Transverse colon (tissue), 4 donors: ENCODE data around the gene GMDS. TPM values are rescaled to one million over a fixed set of nuclear protein-coding genes. Genes with fewer than 3 reads are reported as not detected.

ENCODE experiments used
- DNase-seq: peaks from one replicate; pipeline ENCODE4 v3.0.0-alpha.2; 2019
- H3K27ac ChIP-seq, 4 donors: fragments of 200-600 bp; sonication (generic); 2 replicates each; pipeline ENCODE4 v1.5.1; 2016 to 2018; ENCODE audit warnings: inconsistent platforms in 4 of 4
- H3K27me3 ChIP-seq: fragments of 200-600 bp; sonication (generic); 2 replicates; pipeline ENCODE4 v1.5.1; 2017; ENCODE audit warnings: inconsistent platforms
- H3K36me3 ChIP-seq, 4 donors: fragments of 200-600 bp; sonication (generic); 2 replicates each; pipeline ENCODE4 v1.5.1; 2017 to 2019; ENCODE audit warnings: inconsistent platforms in 4 of 4
- H3K4me1 ChIP-seq, 4 donors: fragments of 200-600 bp; sonication (generic); 2 replicates each; pipeline ENCODE4 v1.5.1; 2017 to 2020; ENCODE audit warnings: inconsistent platforms in 4 of 4
- H3K4me3 ChIP-seq, 4 donors: fragments of 200-600 bp; sonication (generic); 1 replicate in 1 of 4; 2 replicates in 3 of 4; pipeline versions ENCODE4 v1.5.1 to v1.6.1; 2017 to 2019; ENCODE audit warnings: inconsistent platforms in 4 of 4
- H3K9me3 ChIP-seq, 2 donors: fragments of 200-600 bp; sonication (generic); 2 replicates each; pipeline ENCODE4 v1.5.1; 2017 to 2019; ENCODE audit warnings: inconsistent platforms in 2 of 2
- CTCF ChIP-seq, 5 experiments: fragments of 200-600 bp in 3 of 5; fragments of 450-650 bp in 2 of 5; sonication (generic) in 3 of 5; IDR thresholded peaks; 1 replicate in 2 of 5; 2 replicates in 3 of 5; pipeline ENCODE4 v1.5.1; 2016 to 2017; ENCODE audit warnings: antibody characterized with exemption in 5 of 5, inconsistent platforms in 3 of 5, mild to moderate bottlenecking in 2 of 5, moderate library complexity in 1 of 5
- EP300 ChIP-seq: sonication (generic); formaldehyde crosslinking; IDR thresholded peaks from one replicate; pipeline ENCODE4 v1.6.1; 2017; ENCODE audit warnings: antibody characterized with exemption, low read depth
- POLR2A ChIP-seq: fragments of 450-650 bp; IDR thresholded peaks from one replicate; pipeline ENCODE4 v1.6.1; 2016; ENCODE audit warnings: antibody characterized with exemption, mild to moderate bottlenecking, moderate library complexity
- POLR2AphosphoS5 ChIP-seq, 3 donors: sonication (generic); formaldehyde crosslinking; IDR thresholded peaks; one replicate each; pipeline ENCODE4 v1.6.1; 2016; ENCODE audit warnings: antibody characterized with exemption in 3 of 3
- WGBS, 2 donors: methylation state at CpG; one replicate each; pipeline ENCODE4 v1.1.5; 2018; ENCODE audit warnings: low coverage in 1 of 2; 5-methylcytosine and 5-hydroxymethylcytosine counted together
- in situ Hi-C, 4 donors: fragments of 200-750 bp; cut with MboI; loops; one replicate each; pipeline versions ENCODE4 v1.15.0 to v1.15.1; 2017; ENCODE audit warnings: low sequenced_read_pairs in 3 of 4, low pct_ligation_motif_present in 1 of 4, low pct_unique_long_range_greater_than_20kb in 1 of 4
- intact Hi-C: fragments of 100-400 bp; cut with DNase I; formaldehyde crosslinking; loops from one replicate; pipeline ENCODE4 v1.15.1; 2023; ENCODE audit warnings: low total_unique reads
- total RNA-seq, 4 donors: library from RNA; depleted of rRNA; stranded (reverse); fragments of >200 nt; gene quantifications; one replicate each; pipeline ENCODE4 v1.1.0, GENCODE V29; 2016

The GMDS gene
- total RNA-seq, 4 donors from 2014 or later = 66.2 to 546 (median 102) TPM

DNA sequence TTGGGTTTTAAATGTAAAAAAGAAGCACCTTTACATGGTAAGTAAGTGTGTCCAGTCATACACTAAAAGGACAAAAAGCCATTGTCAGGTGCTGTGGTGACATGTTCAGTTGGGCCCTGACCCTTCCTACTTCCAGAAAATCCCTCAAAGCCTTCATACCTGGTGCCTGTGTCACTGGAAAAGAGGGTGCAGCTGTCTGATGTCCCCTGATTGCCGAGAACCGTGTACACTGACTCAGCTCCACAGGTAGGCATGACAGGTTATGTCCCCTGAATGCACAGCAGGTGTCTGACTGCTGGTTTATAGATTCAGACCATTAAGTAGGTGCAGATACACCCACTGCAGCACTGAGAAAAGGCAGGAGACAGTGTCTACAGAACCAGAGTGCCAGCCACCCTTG is 536.6 kb downstream of the GMDS start:
- no peak for DNase-seq
- in situ Hi-C loops = no loop called here
- Histone ChIP-seq H3K27ac (no peak overlapping the region), H3K9me3 (no peaks in the 10 kb centered on the region), H3K36me3 (no peaks in the 10 kb centered on the region), H3K4me3 (no peak overlapping the region), H3K4me1 (no peaks in the 10 kb centered on the region), H3K27me3 (no peaks in the 10 kb centered on the region)
- WGBS, 2 donors = 93% methylated on average over 2 of the region's 2 CpGs; no CpG with 5 or more reads in 1 of the 2 donors
- intact Hi-C loops = no loop called here
- no peak for TF ChIP-seq POLR2A
- no peak for TF ChIP-seq EP300
- TF ChIP-seq CTCF (IDR thresholded peaks at IDR 0.05) = no peak
- no peak for TF ChIP-seq POLR2AphosphoS5 (IDR thresholded peaks at IDR 0.05)

- in situ Hi-C loops = no loop called here
- intact Hi-C loops = no loop called here
- H3K27me3 ChIP-seq = no peaks in the 10 kb centered on the region
- TF ChIP-seq CTCF (IDR thresholded peaks at IDR 0.05) (no peak), POLR2AphosphoS5 (IDR thresholded peaks at IDR 0.05) (no peak), POLR2A (no peak), EP300 (no peak)
- H3K4me1 ChIP-seq = no peaks in the 10 kb centered on the region
- 88 to 92% methylated on average over 13 to 15 of the region's 15 CpGs for WGBS, 2 donors
- H3K36me3 ChIP-seq = no peaks in the 10 kb centered on the region
- no peak for DNase-seq
- no peak overlapping the region for H3K27ac ChIP-seq
- H3K9me3 ChIP-seq = no peaks in the 10 kb centered on the region
- H3K4me3 ChIP-seq = no peak overlapping the region
These were observed 537.3 kb downstream of the GMDS start for GRCh38 chr6:1708122-1708521.

- whole genome bisulfite sequencing, 2 donors = 90 to 92% methylated on average over 2 to 8 of the region's 8 CpGs
- no peaks in the 10 kb centered on the region for H3K36me3 ChIP-seq
- in situ Hi-C loops (no loop called here), intact Hi-C loops (no loop called here)
- H3K27ac ChIP-seq = no peak overlapping the region
- H3K27me3 ChIP-seq = no peaks in the 10 kb centered on the region
- H3K9me3 ChIP-seq = no peaks in the 10 kb centered on the region
- no peaks in the 10 kb centered on the region for H3K4me1 ChIP-seq
- no peak overlapping the region for H3K4me3 ChIP-seq
- no peak for DNase-seq
- TF ChIP-seq POLR2AphosphoS5 (IDR thresholded peaks at IDR 0.05) (no peak), CTCF (IDR thresholded peaks at IDR 0.05) (no peak), EP300 (no peak), POLR2A (no peak)
These were observed 539.8 kb downstream of the GMDS start for GRCh38 chr6:1705630-1706029.

- H3K4me3 ChIP-seq = no peak overlapping the region
- in situ Hi-C loops = no loop called here
- no peaks in the 10 kb centered on the region for H3K4me1 ChIP-seq
- intact Hi-C loops = no loop called here
- TF ChIP-seq POLR2AphosphoS5 (IDR thresholded peaks at IDR 0.05) = no peak
- TF ChIP-seq CTCF (IDR thresholded peaks at IDR 0.05) = no peak
- TF ChIP-seq EP300 = no peak
- TF ChIP-seq POLR2A = no peak
- H3K36me3 ChIP-seq = no peaks in the 10 kb centered on the region
- H3K27me3 ChIP-seq = no peaks in the 10 kb centered on the region
- no peaks in the 10 kb centered on the region for H3K9me3 ChIP-seq
- no peak for DNase-seq
- WGBS, 2 donors = 91 to 100% methylated on average over 2 to 4 of the region's 4 CpGs
- H3K27ac ChIP-seq = no peak overlapping the region
These were observed 540.2 kb downstream of the GMDS start for GRCh38 chr6:1705183-1705582.
